Measurements from ENCODE around the gene DCAF6. TPM values are rescaled to one million over a fixed set of nuclear protein-coding genes. Genes with fewer than 3 reads are reported as not detected.

DCAF6 gene
- total RNA-seq, 2 experiments from 2014 or later = 23.2 to 30.6 TPM

DNA sequence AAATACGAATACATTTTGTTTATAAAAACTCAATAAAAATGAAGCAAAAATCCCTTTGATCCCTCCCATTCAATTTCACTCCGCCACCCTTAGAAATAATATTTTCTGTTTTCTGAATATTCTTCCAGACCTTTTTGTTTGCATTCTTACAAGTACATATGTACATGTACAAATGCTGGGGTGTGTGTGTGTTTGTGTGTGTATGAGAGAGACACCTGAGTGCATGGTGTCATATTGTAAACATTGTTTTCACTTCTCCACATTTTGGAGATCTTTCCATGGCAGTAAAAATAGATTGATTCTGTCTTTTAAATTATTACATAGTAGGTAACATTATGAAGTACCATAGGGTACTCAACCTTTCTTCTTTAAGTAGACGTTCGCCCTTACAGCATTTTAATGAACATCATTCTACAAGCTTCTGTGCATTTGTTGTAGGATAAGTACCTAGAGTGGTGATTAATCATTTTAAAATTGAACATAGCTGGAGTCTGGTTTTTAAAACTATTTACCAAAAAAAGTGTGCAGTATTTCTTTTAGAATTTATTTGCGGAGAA lies 1.7 kb downstream of the DCAF6 start:
- BruUV-seq (replicated peaks) = TSS peak; percentile 67
- peak overlapping the region; percentile 89 for H3K27ac ChIP-seq (ENCODE audit: low read depth, low read length, poor library complexity, severe bottlenecking)
- H3K4me1 ChIP-seq (ENCODE audit: insufficient read depth, low read length, poor library complexity, severe bottlenecking) = peaks cover 22% of the 10 kb centered on the region
- ChIA-PET POLR2A (interaction anchor here (0.8 to 1.1 kb wide), 3 partner anchors 11 to 322 kb away, joined by 3 to 4 read pairs (median 4); no protein-coding TSS in a partner anchor), CTCF (ENCODE audit: unreplicated experiment) (no interaction called here)
- peak overlapping the region; percentile 90 for H3K4me3 ChIP-seq (ENCODE audit: low read depth, low read length, poor library complexity, severe bottlenecking)
- H2AFZ ChIP-seq (ENCODE audit: low read length) = no peak overlapping the region
- no peaks in the 10 kb centered on the region for H3K9me2 ChIP-seq (ENCODE audit: insufficient read depth, low read length)
- intact Hi-C loops (cut with micrococcal nuclease; ENCODE audit: unreplicated experiment) = loop anchor here (5.0 kb wide), 3 partner anchors 289 to 716 kb away; partner anchors contain the start of genes POU2F1 and SFT2D2
- no peaks in the 10 kb centered on the region for H3K9me3 ChIP-seq (ENCODE audit: low read length)
- DNase-seq (ENCODE audit: low spot score) = no peak
- H3K36me3 ChIP-seq (ENCODE audit: insufficient read depth, low read length) = peaks cover 4% of the 10 kb centered on the region; the same call in 1 of the 2 replicates
- no peak for TF ChIP-seq EZH2phosphoT487 (IDR thresholded peaks at IDR 0.05; ENCODE audit: borderline replicate concordance, low read depth, low read length)
- TF ChIP-seq, protein P1, sequence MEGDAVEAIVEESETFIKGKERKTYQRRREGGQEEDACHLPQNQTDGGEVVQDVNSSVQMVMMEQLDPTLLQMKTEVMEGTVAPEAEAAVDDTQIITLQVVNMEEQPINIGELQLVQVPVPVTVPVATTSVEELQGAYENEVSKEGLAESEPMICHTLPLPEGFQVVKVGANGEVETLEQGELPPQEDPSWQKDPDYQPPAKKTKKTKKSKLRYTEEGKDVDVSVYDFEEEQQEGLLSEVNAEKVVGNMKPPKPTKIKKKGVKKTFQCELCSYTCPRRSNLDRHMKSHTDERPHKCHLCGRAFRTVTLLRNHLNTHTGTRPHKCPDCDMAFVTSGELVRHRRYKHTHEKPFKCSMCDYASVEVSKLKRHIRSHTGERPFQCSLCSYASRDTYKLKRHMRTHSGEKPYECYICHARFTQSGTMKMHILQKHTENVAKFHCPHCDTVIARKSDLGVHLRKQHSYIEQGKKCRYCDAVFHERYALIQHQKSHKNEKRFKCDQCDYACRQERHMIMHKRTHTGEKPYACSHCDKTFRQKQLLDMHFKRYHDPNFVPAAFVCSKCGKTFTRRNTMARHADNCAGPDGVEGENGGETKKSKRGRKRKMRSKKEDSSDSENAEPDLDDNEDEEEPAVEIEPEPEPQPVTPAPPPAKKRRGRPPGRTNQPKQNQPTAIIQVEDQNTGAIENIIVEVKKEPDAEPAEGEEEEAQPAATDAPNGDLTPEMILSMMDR (conservative IDR thresholded peaks at IDR 0.05; ENCODE audit: low read length) = no peak
- H3K79me2 ChIP-seq (ENCODE audit: insufficient read depth, low read depth, low read length) = peaks cover 80% of the 10 kb centered on the region
- H4K20me1 ChIP-seq (ENCODE audit: insufficient read depth, low read length) = peaks cover 8% of the 10 kb centered on the region; the same call in 1 of the 2 replicates
- H3K4me2 ChIP-seq (ENCODE audit: low read length) = peak overlapping the region; percentile 97

DNA sequence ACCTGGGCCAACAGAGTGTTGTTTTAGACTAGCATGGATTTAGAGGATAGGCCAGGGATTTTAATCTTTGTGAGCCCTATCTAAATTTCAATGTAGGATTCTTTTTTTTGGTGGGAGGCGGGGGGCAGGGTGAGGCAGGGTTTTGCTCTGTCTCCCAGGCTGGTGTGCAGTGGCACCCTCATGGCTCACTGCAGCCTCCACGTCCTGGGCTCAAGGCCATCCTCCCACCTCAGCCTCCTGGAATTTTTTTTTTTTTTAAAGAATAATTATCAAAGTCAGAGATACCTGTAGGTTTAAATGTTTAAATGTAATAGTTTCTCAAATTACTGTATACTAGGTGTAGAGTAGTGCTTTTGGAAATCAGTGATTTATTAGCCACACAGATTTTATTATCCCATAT lies 3.8 kb downstream of the DCAF6 start:
- TF ChIP-seq, protein P1 (conservative IDR thresholded peaks at IDR 0.05; ENCODE audit: low read length) = no peak
- no peak for TF ChIP-seq EZH2phosphoT487 (IDR thresholded peaks at IDR 0.05; ENCODE audit: borderline replicate concordance, low read depth, low read length)
- peaks cover 80% of the 10 kb centered on the region for H3K79me2 ChIP-seq (ENCODE audit: insufficient read depth, low read depth, low read length)
- CTCF ChIA-PET (ENCODE audit: unreplicated experiment) = interaction anchor here (0.5 kb wide), 1 partner anchor 39 kb away, joined by 3 read pairs; no protein-coding TSS in a partner anchor

DNA sequence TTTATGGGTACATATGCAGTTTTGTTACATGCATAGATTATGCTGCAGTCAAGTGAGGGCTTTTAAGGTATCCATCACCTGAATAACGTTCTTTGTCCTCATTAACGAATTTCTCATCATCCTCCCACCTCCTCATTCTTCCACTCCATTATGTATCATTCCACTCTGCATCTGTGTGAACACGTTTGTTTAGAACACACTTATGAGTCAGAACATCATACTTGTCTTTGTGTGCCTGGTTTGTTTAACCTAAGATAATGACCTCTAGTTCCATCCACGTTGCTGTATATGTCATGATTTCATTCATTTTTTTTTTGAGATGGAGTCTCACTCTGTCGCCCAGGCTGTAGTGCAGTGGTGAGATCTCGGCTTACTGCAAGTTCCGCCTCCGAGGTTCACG lies 7.1 kb downstream of the DCAF6 start:
- BruUV-seq (replicated peaks) = no TSS peak
- H3K9me2 ChIP-seq (ENCODE audit: insufficient read depth, low read length) = no peaks in the 10 kb centered on the region
- no peak for DNase-seq (ENCODE audit: low spot score)
- no peak overlapping the region for H2AFZ ChIP-seq (ENCODE audit: low read length)
- ChIA-PET POLR2A (no interaction called here), CTCF (ENCODE audit: unreplicated experiment) (no interaction called here)
- H4K20me1 ChIP-seq (ENCODE audit: insufficient read depth, low read length) = peaks cover 1% of the 10 kb centered on the region; the same call in 1 of the 2 replicates
- H3K4me2 ChIP-seq (ENCODE audit: low read length) = no peak overlapping the region
- no peak overlapping the region for H3K27ac ChIP-seq (ENCODE audit: low read depth, low read length, poor library complexity, severe bottlenecking)
- peaks cover 94% of the 10 kb centered on the region for H3K79me2 ChIP-seq (ENCODE audit: insufficient read depth, low read depth, low read length)
- H3K4me1 ChIP-seq (ENCODE audit: insufficient read depth, low read length, poor library complexity, severe bottlenecking) = peaks cover 2% of the 10 kb centered on the region
- H3K9me3 ChIP-seq (ENCODE audit: low read length) = peaks cover 14% of the 10 kb centered on the region; the same call in 1 of the 2 replicates
- no peak overlapping the region for H3K4me3 ChIP-seq (ENCODE audit: low read depth, low read length, poor library complexity, severe bottlenecking)
- TF ChIP-seq, protein P1 (conservative IDR thresholded peaks at IDR 0.05; ENCODE audit: low read length) = no peak
- TF ChIP-seq EZH2phosphoT487 (IDR thresholded peaks at IDR 0.05; ENCODE audit: borderline replicate concordance, low read depth, low read length) = no peak
- intact Hi-C loops (cut with micrococcal nuclease; ENCODE audit: unreplicated experiment) = no loop called here
- peaks cover 15% of the 10 kb centered on the region for H3K36me3 ChIP-seq (ENCODE audit: insufficient read depth, low read length)

More for the DNA sequence above, 3.8 kb downstream of the DCAF6 start:
- Histone ChIP-seq H3K4me3 (ENCODE audit: low read depth, low read length, poor library complexity, severe bottlenecking) (no peak overlapping the region), H2AFZ (ENCODE audit: low read length) (no peak overlapping the region), H3K9me2 (ENCODE audit: insufficient read depth, low read length) (no peaks in the 10 kb centered on the region), H3K9me3 (ENCODE audit: low read length) (peaks cover 4% of the 10 kb centered on the region; the same call in 1 of the 2 replicates), H3K36me3 (ENCODE audit: insufficient read depth, low read length) (peaks cover 15% of the 10 kb centered on the region), H3K4me2 (ENCODE audit: low read length) (no peak overlapping the region), H3K27ac (ENCODE audit: low read depth, low read length, poor library complexity, severe bottlenecking) (no peak overlapping the region), H4K20me1 (ENCODE audit: insufficient read depth, low read length) (peaks cover 8% of the 10 kb centered on the region; the same call in 1 of the 2 replicates), H3K4me1 (ENCODE audit: insufficient read depth, low read length, poor library complexity, severe bottlenecking) (peaks cover 7% of the 10 kb centered on the region)
- POLR2A ChIA-PET = no interaction called here
- intact Hi-C loops (cut with micrococcal nuclease; ENCODE audit: unreplicated experiment) = no loop called here
- no TSS peak for BruUV-seq (replicated peaks)
- no peak for DNase-seq (ENCODE audit: low spot score)
